Measurements from ENCODE around the gene SMIM11.

DNA sequence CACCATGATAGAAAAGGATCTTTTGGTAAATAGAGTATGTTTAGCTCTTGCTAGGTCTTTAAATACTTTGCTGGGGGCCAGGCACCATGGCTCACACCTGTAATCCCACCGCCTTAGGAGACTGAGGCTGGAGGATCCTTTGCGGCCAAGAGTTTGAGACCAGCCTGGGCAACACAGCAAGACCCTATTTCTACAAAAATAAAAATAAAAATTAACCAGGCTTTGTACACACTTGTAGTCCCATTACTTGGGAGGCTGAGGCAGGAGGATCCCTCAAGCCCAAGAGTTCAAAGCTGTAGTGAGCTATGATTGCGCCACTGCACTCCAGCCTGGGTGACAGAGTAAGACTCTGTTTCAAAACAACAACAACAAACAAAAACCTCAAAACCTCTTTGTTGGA lies 12.6 kb upstream of the SMIM11 start:
- no peak for TF ChIP-seq YY1 (IDR thresholded peaks at IDR 0.05; ENCODE audit: low read depth, low read length)
- TF ChIP-seq POLR2AphosphoS5 (IDR thresholded peaks at IDR 0.05; ENCODE audit: low read length): no peak
- TF ChIP-seq ATF3 (IDR thresholded peaks at IDR 0.05; ENCODE audit: borderline replicate concordance, extremely low read depth, low read depth, low read length): no peak
- TF ChIP-seq, protein P1, sequence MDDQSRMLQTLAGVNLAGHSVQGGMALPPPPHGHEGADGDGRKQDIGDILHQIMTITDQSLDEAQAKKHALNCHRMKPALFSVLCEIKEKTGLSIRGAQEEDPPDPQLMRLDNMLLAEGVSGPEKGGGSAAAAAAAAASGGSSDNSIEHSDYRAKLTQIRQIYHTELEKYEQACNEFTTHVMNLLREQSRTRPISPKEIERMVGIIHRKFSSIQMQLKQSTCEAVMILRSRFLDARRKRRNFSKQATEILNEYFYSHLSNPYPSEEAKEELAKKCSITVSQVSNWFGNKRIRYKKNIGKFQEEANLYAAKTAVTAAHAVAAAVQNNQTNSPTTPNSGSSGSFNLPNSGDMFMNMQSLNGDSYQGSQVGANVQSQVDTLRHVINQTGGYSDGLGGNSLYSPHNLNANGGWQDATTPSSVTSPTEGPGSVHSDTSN (IDR thresholded peaks at IDR 0.05; ENCODE audit: insufficient replicate concordance, low read depth, low read length): no peak
- TF ChIP-seq, protein P2, sequence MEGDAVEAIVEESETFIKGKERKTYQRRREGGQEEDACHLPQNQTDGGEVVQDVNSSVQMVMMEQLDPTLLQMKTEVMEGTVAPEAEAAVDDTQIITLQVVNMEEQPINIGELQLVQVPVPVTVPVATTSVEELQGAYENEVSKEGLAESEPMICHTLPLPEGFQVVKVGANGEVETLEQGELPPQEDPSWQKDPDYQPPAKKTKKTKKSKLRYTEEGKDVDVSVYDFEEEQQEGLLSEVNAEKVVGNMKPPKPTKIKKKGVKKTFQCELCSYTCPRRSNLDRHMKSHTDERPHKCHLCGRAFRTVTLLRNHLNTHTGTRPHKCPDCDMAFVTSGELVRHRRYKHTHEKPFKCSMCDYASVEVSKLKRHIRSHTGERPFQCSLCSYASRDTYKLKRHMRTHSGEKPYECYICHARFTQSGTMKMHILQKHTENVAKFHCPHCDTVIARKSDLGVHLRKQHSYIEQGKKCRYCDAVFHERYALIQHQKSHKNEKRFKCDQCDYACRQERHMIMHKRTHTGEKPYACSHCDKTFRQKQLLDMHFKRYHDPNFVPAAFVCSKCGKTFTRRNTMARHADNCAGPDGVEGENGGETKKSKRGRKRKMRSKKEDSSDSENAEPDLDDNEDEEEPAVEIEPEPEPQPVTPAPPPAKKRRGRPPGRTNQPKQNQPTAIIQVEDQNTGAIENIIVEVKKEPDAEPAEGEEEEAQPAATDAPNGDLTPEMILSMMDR (IDR thresholded peaks at IDR 0.05 in 2 of 3, conservative IDR thresholded peaks at IDR 0.05 in 1 of 3; ENCODE audit: control insufficient read depth in 2 of 3, extremely low read depth in 1 of 3, insufficient read depth in 1 of 3, low read depth in 3 of 3, low read length in 3 of 3): no peak
- no peak for TF ChIP-seq ELK1 (IDR thresholded peaks at IDR 0.05; ENCODE audit: low read depth, low read length)
- no peak for TF ChIP-seq SIX5 (IDR thresholded peaks at IDR 0.05; ENCODE audit: low read depth, low read length, severe bottlenecking)
- no peak for TF ChIP-seq TAF1 (IDR thresholded peaks at IDR 0.05; ENCODE audit: borderline replicate concordance, low read depth, low read length)
- no peak for TF ChIP-seq PAX5 (IDR thresholded peaks at IDR 0.05; ENCODE audit: borderline replicate concordance, low read depth, low read length)
- no peak for TF ChIP-seq HDAC2 (IDR thresholded peaks at IDR 0.05)
- TF ChIP-seq HDAC6 (IDR thresholded peaks at IDR 0.05; ENCODE audit: unreplicated experiment): no peak
